DMS 273 (cell line): Measurements from ENCODE around the gene ERBB4.
"Not testable (repeated sequence)": the region's sequence is repeated elsewhere in the genome, so short reads cannot be mapped to it uniquely, and the experiment has no call there.

ENCODE experiments used
- DNase-seq: peaks from one replicate; lab custom pipeline; 2025; ENCODE audit not compliant: unreplicated experiment; lab: John Stamatoyannopoulos, UW

Gene ERBB4

DNA sequence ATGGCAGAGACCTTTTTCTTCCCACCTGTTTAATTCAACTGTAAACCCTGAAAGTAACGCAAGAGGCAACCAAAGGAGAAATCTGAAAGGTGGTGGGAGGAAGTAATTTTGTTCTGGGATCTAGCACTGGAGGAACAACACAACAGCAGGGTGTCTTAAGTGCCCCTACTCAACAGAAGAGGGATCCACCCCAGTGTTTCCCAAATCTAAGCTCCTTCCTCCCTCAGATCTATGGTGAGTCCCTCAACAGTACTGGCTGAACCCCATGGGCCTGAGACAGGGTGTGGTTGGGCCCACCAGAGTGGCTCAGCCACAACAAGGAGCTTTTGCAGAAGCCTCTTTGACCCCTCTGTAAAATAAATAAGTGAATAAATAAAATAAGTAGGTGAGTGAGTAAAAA lies 790.3 kb downstream of the ERBB4 start:
- DNase-seq = no peak

DNA sequence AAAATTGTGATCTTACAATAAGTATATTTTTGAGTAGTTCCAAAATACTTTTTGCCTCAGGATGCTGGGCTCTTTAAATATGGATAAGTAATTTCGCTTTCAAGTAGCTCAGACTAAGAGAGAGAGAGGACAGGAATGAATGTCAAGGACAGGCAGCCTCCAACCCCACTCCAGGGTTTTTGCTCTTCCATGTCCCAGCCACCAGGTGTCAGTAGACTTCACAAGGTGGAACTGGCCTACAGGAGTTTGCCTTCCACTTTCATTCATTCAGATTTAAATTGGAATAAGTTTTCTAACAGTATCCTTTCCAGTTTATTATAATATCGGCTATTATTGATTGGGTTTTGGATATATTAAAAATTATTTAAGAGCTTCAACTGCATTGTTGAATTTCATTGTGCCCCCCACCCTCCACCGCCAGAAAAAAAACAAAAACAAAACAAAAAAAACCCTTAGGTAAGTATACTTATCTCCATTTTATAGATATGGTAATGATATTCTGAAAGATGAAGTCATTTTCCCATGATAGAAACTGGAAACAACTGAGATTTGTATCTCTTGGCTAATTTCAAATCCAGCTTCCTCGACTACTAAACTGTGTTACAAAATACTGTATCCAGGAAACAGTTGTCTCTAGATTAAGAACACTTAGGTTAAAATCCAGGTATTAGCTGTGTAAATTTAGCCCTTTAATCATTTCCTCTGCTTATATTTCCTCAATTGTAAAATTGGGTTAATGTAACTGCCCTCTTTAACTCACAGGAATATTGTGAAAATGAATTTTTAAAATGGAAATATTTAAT lies 793.1 kb downstream of the ERBB4 start:
- peak; percentile 84 for DNase-seq

DNA sequence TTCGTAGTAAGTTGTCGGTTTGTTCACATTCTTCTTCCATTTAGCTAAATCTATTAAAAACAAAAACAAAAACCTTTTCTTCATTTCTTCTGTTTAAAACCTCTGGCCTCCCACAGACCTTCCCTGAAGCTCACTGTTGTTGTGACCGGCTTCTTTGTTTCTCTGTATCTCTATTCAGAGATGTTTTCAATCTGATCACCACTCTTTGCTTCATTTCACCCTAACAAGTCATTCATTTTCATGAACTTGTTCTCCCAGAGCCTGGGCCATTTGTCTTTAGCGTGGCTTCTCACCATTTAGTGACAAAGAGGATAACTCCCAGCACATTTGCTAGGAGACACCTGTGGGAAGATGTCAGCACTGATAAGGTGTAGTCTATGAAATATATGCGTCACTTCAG lies 794.2 kb downstream of the ERBB4 start:
- no peak for DNase-seq

DNA sequence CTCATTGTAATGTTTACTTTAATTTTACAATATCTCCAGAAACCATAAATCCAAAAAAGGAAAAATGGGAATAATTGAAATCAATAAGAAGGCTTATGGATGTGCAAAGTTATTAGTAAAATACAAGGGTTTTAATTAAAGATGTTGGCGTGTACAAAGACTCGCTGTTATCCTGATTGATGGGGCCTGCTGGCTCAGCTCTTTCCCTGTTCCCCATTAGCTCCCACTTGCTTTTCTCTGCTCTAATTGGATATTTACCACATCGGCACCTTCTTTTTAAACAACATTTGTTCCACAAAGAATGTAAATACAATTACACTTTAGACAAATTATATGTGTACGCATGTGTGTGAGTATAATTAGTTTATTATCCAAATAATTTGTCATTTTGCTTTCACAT lies 796.6 kb downstream of the ERBB4 start:
- no peak for DNase-seq

DNA sequence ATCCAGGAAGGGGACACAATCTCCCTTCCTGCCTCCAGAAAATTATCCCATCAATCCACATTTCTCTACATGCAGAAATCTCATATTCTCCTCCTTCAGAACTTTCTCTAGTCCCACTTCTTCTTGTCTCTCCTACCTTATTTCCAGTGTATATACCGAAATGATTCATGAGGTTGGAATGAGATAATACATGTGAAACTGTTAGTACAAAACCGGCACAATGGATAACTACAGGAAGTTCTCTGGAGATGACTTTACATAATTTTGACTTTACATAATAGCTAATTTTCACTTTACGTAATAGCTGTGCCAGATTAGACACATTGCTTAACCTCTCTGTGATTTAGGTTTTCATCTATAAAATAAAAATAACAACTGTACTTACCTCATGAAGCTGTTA lies 801.3 kb downstream of the ERBB4 start:
- no peak for DNase-seq

DNA sequence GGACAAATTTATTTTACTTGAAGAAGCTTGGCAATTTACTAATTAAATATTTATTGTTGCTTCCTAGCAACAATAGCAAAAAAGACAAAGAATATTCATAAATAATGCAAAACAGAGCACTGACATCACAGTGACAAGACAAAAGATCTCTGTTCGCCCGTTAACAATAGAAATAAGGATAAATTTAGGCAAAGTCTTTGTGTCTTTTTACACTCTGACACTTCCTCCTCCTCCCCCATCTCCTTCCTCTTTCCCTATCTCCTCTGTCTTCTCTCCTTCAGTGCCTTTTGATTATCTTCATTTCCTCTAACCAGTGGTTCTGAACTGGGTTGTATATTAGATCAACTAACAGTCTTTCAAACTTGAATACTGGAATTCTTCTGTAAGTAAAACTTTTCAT lies 808.4 kb downstream of the ERBB4 start:
- no peak for DNase-seq

DNA sequence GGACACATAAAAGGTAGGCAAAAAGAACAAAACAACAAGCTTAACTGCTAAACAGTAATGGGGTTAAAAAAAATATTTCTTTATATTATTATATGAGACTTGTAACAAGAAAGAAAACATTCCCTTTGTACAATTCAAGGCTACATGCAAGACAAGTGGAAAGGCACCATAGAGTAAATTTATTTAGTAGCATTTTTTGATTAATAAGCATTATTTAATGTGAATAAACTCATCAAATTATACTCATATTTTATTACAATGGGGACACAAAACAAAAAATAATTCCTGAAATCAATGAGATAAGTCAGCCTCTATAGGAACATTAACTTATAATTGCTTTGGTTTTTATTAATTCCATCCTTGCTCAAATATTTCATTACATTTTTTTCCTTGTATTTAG lies 809.2 kb downstream of the ERBB4 start:
- no peak for DNase-seq

DNA sequence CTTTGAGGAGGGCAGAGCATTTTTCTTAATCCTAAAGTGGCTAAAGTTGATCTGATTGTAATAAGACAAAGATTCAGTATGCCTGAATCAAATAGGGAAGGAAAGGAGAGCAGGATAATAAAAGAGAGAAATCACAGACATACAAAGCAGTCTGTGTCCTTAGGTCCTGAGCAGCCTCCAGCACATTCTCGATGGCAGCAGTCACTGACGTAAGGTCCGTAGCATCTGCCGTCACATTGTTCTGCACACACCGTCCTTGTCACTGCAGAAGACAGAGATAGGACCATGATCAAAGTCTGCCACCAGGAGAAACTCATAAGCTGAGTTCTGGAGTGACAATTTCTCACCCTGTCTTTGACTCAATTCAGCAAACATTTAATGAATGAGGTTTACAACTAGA lies 813.7 kb downstream of the ERBB4 start:
- no peak for DNase-seq

DNA sequence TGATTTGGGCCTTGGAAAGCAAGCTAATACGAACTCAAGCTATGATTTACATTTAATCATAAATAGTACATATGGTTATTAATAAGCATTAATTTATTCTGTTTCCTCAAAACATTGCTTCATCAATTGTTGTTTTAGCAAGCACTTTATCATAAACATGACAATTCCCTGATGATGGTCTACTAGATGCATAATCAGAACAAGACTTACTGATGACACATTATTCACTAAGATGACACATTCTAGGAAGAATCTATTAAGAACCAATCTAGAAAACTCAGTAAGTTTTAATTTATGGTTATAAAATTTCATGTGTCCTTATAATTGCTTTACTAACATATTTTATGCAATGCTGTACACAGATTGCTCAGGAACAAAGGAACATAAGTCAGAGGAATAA lies 815.2 kb downstream of the ERBB4 start:
- DNase-seq = no peak

DNA sequence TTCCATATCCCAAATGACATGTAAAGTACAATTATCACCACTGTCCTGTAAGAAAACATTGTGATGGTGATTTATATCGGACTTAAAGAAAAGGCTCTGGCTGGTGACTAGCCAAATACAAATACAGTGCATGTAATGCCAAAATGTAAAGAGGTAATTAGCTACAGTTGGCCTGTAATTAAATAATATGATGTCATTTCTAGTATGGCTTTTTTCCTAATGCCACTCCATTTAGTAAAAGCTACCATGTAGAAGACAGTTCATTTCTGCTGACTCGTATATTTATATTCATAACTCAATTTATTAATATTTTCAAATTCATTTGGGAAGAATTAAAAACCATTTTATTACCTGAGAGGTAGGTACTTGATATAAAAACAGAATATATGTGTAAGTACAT lies 815.7 kb downstream of the ERBB4 start:
- DNase-seq = no peak

DNA sequence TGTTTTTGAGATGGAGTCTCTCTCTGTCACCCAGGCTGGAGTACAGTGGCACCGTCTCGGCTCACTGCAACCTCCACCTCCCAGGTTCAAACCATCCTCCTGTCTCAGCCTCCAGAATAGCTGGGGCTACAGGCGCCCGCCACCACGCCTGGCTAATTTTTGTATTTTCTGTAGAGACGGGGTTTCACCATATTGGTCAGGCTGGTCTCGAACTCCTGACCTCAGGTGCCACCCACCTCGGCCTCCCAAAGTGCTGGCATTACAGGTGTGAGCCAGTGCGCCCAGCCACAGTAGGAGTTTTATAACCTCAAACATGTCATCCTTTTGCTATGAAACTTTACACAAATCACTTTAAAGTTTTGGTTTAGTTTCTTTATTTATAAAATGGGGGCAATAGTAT lies 816.7 kb downstream of the ERBB4 start:
- DNase-seq = not testable (repeated sequence)

DNA sequence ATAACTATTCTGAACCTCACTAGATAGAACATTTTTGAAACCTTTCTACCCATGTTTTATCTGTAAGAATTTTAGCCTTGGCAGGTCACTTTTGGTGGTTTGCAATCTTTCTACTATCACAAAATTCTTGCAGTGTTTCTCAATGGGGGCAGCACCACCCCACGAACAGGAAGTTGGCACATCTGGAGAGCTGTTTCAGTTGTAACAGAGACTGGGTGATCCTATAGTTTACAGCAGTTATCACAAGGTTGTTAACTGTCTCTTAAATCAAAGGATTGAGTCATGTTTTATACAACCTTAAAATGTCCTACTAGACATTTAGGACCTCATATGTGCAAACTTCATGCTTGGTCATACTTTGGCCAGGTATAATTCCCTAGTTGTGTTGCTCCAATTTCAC lies 829.2 kb downstream of the ERBB4 start:
- DNase-seq = no peak

DNA sequence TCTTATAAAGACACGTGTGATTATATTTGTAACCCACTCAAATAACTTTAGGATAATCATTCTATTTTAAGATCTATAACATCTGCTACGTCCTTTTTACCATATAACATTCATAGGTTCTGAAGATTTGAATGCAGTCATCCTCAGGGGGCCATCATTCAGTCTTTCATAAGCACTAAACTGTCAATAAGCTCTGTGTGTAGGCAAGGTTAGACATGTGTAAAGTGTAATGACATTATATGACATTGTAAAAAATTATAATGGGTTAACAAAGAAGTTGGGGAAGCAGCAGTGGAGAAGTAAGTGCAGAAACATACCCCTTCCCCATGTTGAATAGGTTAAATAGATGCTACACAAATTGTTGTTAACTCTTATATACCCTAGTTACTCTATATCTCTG lies 845.9 kb downstream of the ERBB4 start:
- no peak for DNase-seq

DNA sequence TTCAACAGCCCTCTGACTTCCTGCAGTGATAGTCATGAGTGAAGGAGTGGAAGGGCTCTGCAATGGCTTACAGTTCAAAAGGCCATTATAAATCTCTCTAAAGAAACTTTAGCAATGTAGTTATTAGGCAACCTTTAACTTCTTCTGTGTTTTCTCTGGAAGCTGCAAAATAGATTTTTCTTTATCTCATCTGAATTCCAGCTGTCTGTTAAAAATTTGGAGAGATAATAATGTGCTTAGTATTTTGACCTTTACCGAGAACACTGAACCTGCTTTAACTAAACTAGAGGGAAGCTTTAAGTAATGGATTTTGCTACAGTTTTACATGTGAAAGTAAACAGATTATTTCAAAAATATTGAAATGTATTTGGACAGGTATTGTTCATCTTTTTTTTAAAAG lies 847.9 kb downstream of the ERBB4 start:
- DNase-seq = no peak

DNA sequence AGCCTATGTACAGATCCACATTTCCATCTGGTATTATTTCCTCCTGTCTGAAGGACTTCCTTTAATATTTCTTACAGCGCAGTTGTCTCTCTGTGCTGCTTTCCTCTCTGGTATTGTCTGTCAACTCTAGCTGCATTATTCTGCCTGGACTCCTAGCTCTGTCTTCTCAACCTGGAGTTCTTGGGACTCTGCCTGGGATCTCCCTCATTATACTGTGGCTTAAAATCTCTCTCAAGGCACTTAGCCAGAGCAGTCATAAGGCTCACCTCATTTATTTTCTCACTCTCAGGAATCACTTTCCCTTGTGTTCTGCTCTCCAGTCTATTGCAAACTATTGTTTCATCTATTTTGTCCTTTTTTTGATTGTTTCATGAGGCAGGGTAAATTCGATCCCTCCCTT lies 850.4 kb downstream of the ERBB4 start:
- no peak for DNase-seq

DNA sequence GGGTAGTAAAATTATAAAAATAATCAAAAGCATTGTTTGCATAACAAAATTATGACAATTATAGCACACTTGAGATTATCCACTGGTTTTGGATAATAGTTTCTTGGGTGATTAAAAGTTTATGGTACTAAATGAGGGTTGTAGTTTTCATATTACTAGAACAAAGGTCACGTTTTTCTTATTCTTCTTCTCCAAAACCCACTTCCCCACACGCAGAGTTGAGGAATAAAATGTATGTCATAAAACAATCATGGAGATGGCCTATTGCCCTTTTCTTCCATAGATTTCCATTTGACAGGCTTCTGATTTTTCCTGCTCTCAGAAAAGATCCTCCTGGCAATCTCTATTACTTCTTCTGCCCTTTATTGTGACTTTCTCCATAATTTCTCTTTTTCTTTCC lies 863.9 kb downstream of the ERBB4 start:
- DNase-seq = no peak

DNA sequence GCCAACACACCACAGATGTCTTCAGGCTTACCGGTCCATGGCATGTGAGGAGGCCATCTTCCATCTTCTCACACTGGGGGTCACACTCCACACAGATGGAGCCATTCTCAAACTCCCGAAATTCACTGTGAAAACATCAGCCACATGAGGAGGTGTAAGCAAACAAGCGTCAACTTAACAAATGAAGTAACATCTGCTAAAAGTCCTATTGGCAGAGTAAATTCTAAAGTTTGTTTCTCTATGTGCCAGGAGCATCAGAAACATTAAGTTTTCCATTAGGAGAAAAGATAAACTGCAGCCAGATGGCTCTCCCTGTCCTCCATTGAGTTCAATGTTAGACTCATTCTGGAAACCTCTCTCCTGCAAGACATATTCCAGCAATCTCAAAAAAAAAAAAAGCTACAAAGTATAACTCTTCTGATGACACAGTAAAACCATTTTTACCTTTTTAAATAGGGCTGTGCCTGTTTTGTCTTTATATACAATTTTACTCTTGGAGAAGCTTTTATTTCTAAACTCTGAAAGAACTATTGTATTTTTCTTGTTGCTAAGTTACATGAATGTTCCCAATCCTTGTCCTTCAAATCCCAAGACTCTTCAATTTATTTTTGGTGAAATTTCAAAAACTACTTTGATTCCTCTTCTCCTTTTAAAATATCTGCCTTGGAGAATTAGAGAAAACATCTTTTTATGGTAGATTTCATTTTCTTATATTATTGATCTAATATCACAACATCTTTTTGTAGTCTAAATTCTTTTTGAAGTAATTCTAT lies 865.3 kb downstream of the ERBB4 start:
- no peak for DNase-seq

DNA sequence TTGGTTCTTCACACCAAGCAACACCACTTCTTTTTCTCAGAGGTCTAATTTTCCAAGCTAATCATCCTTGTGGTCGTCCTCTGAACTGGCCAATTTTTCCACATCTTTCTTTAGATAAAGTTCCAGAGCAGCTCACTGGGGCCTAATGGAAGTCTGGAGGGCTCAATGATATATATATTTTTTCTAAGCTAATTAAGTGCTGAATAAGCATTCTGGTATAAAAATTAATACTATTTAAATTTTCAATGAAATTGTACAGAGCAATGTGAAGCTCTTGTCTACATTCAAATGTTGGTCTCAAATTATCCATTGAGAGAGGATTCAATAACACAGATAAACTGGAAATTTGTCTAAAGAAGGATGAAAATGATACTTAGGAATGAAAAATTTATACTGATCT lies 866.6 kb downstream of the ERBB4 start:
- no peak for DNase-seq

DNA sequence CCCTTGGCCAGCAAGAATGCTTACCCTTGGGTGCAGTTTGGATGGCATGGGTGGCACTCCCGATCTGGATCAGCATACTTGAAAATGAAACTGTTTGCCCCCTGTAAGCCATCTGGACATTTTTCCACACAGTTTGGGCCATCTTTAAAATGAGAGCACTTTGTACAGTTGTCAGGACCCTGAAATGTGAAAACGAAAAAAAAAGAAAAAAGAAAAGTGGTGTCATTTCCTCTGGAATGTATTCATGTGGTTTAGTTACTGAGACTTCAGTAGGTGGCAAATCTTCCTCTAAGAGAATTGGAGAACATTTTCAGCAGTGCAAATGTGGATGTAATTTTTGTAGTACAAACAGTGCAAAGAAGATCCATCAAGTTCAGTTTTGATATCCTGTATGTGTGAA lies 873.3 kb downstream of the ERBB4 start:
- no peak for DNase-seq

DNA sequence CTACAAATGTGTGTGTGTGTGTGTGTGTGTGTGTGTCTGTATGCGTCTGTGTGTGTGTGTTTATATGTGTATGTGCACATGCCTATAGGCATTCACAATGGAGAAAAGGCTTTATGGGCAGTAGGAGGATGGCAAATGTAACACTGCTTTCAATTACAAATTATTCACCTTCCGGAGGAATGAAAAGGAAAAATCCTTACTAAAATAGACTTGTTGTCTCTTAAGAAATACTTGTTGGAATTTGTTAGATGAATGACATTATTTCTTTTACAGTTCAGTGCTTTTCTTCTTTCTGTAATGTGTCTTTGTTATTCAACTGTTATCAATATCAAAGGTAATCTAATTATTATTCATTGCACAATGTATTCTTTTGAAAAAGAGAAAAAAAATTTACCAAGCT lies 874.3 kb downstream of the ERBB4 start:
- DNase-seq = no peak

DNA sequence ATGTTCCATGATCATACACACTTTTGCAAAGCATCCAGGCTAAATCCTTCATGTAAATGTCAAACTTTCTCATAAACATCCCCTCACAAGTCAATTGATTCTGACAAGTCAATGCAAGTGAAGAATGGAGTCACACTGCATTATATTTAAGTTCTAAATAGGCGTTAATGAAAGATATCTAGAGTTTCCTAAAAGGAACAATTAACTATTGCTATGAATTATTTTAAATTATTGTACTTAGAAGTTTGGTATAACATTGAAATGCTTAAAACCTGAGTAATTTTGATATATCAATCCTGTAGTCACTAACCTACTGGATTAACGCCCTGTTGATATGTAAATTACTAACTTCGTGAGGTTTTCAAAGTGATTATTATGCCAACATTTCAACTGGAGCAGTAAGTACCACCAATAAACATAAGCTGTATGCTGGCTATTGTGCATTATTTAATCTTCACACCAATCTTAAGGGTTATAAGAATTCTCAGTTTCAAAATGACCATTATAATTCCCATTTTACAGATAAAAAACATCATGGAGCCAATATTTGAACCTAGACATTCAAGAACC lies 884.3 kb downstream of the ERBB4 start:
- no peak for DNase-seq

DNA sequence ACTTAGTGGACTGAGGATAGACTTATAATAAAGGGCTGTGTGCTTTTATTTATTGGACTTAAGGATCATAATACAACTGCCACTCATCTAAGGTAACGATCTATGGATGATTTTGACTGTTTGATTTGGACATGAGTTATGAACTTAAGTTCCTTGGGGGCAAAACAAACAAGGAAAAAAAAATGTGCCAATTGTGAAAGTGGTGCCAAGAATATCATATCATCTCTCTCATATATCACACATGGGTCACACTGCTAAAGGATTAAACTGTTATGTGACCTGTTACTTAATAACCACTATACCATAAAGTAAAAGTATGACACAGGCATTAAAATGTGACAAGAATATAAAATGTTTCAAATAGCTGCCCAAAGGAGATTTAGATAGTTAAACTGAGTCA lies 886.3 kb downstream of the ERBB4 start:
- no peak for DNase-seq
